Kidney tubule cell (primary cell): ENCODE data around the gene XRCC1.
"Not testable (repeated sequence)": the region's sequence is repeated elsewhere in the genome, so short reads cannot be mapped to it uniquely, and the experiment has no call there.

Experiments used
- DNase-seq: peaks from one replicate; pipeline ENCODE4 v3.0.0-alpha.2; 2018; ENCODE audit warnings: low spot score

The XRCC1 gene

DNA sequence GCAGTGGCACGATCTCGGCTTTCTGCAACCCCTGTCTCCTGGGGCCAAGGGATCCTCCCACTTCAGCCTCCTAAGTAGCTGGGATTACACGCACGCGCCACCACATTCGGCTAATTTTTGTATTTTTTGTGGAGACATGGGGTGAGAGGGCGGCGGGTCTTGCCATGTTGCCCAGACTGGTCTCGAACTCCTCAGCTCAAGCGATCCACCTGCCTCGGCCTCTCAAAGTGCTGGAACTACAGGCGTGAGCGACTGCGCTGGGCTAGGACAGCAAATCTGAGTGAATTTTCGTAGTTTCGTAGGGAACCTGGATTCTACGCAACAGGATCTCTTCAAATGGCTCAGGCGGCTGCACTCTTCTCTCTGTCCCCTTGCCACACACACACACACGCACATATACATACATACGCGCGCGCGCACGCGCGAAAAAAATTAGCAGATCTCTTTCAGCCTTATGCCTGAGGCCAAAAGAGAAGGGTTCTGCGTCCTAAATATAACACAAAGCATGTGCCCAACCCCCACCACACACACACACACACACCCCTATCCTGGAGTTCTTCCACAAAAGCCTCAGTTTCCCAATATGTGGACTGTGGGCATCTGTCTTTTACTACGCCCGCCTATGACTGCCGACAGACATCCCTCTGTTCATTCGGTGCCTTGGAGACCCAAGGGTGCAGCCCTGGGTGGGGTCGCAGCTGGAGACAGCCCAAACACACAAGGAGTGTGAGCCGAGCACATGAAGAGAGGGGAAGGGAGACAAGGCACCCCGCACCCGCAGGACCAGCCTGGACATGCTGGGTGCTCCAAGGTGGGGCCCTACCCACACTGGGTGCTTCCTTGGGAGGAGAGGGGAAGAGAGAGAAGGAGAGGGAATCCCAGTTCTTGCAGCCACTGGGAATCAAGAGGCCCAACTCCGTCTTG lies 890 bp upstream of the XRCC1 start:
- DNase-seq: no peak

DNA sequence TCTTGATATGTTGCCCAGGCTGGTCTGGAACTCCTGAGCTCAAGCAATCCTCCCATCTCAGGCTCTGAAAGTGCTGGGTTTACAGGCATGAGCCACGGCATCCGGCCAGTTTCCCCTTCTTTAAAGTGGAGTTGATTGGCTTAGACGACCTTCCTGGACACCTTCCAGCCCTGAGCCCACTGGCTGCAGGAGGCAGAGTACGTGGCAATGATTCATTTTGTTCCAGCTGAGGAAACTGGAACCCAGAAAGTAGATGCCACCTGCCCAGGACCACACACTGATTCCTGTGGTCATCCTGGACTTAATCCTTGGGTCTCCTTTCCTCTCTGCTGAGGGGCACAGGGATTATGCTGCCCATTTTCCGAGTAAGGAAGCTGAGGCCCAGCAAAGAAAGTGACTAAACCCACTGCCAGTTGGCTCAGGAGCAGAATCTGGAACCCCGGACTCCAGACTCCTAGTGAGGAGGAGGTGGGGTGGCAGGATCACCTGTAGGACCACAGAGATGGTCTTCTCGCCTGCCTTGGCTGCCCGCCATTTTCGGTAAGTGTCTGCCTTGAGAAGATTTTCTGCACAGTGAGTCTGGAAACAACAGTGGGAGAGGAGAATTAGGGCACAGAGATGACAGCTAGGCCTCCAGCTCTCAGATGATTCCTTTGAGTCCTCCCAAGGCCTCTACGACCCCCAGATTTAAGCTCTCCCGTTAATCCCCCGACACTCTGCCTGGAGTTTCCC lies 737 bp downstream of the XRCC1 start:
- DNase-seq: peak; percentile 94

DNA sequence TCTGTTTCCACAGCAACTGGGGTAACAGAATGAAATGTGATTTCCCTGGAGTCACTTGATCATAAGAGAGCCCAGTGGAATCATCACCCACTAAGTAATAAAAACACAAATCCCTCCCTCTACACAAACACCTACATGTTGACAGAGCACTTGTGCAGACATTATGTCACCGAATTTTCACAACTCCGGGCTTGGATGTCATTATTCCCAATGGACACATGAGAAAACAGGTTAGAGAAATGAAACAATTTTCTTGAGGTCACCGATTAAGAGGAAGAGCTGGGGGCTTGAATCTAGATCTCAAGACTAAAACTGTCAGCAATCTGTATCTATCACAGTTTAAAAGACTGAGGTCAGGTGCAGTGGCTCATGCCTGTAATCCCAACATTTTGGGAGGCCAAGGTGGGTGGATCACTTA lies 3.1 kb downstream of the XRCC1 start:
- peak; percentile 10 for DNase-seq

DNA sequence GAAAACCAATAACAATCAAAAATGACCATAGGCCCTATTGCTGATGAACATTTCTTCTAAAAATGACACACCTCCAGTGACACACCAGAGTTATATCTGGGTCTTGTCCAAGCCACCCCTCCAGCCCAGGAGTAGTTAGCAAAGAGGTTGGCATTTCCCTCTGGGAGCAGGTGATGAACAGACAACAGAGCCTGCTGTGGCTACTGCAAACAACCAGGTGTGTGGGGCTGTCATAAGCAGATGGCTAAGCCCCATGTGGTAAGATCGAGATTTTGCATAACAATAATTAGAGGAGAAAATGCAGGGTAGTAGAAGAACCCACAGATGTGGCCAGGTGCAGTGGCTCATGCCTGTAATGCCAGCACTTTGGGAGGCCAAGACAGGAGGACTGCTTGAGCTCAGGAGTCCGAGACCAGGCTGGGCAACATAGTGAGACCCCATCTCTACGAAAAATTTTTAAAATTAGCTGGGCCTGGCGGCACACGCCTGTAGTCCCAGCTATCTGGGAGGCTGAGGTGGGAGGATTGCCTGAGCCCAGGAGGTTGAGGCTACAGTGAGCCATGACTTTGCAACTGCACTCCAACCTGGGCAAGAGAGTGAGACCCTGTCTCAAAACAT lies 5.0 kb downstream of the XRCC1 start:
- DNase-seq: peak; percentile 66

DNA sequence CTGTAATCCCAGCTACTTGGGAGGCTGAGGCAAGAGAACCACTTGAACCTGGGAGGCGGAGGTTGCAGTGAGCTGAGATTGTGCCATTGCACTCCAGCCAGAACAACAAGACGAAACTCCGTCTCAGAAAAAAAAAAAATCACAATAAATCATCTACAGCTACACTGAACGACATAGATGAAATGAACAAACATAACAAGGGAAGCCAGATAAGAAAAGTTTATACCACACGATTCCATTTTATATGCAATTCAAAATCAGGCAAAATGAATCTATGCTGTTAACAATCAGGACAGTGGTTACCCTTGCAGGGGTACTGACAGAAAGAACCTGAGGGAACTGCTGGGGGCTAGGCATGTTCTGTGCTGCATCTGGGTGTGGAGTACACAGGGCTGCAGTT lies 5.7 kb downstream of the XRCC1 start:
- DNase-seq: no peak

DNA sequence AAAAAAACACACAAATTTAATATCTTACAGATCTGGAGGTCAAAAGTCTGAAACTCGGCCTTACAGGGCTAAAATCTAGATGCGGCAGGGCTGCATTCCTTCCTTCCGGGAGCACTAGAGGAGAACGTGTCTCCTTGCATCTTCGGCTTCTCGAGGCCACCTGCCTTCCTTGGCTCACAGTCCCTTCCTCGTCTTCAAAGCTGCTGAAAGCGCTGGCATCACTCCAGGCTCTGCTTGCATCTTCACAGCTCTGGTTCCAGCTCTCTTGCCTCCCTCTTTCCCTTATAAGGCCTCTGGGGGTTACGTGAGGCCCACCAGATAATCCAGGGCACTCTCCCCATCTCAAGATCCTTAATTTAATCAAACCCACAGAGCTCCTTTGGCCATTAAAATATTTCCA lies 10.5 kb downstream of the XRCC1 start:
- DNase-seq: no peak

DNA sequence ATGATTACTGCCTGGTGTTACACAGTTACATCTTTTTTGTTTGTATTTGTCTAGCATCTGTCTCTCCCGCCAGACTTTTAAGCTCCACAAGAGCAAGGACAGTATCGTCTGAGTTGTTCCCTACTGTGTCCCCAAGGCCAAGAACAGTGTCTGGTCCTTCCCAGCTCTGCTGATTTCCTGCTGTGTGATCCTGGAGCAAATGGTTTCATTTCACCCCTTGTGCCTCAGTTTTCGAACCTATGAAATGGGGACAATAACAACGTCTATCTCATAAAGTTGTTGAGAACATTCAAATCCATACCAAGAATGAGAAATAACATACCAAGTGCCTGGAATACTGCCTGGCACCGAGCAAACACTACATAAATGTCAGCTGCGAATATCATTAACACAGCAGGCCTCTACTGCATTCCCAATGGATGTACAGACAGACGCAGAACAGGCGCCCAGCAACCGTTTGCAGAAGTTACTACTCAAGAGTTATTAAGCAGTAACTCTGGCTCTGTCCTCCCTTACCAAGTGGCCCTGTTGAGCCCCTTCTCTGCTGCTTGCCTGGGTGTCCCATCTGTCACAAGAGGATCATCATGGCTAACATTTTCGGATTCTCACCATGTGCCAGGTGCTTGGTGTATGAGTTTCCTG lies 11.4 kb downstream of the XRCC1 start:
- DNase-seq: no peak

DNA sequence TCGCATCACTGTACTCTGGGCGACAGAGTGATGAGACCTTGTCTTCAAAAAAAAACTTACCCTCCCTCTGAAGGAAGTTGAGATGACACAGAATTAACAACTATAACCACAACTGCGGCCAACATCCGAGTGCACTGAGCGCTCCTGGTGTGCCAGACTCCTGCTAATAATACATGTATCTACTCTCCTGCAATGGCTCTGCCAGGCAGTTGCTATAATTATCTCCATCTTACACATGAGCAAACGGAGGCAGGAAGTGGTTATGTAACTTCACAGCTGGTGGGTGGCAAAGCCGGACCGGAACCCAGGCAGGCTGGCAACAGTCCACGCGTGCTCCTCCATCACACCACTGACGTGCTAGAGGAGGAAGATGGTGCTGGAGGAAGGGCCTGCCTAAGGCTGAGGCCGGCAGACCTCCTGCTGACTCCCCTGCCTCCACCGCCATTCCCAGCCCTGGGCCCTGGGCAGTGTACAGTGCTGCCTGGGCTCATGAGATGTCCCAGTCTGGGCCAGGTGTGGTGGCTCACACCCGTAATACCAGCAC lies 12.6 kb downstream of the XRCC1 start:
- peak; percentile 82 for DNase-seq

DNA sequence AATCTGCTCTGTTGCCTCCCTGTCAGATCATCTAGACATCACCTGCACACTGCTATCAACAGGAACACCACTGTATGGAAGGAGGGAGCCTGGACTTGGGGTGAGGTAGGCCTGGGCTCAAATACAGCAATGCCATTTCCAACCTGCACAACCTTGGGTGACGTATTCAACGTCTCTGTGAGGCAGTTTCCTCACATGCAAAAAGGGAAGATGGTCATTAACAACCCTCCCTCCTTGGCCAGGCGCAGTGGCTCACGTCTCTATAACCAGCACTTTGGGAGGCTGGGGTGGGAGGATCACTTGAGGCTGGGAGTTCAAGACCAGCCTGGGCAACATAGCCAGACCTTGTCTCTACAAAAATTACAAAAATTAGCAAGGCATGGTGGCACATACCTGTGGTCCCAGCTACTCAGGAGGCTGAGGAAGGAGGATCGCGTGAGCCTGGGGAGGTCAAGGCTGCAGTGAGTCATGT lies 13.1 kb downstream of the XRCC1 start:
- DNase-seq: no peak

DNA sequence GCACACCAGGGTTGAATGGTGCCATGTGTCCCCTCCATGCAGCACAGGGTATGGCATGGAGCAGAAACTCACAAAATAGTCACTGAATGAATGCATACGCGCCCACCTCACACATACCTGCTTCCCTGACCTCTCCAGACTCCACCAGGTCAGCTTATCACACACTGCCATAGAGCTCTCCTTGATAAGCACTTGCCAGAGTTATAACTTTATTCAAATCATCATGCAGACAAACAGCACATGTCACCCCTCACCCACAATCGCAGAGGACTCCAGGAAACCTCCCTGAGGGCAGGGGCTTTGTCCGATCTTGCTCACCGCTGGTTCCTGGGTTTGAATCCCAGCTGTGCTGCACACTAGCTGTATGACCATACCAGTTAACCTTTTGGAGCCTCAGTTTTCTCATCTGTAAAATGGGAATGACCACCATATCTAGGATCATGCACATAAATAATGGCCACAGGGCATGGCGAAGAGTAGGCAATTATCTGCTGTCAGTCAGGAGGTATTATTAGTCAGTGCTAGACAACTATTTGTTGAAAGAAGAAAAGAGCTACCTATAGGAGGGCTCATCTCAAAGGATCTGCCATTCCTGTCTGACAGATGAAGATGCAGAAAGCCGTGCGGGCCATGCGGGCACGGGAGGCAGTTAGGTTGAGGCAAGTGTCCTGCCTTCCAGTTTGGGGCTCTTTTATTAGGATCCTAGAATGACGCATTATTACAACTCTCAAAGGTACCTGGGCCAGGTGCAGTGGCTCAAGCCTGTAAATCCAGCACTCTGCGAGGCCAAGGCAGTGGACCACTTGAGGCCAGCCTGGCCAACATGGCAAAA lies 14.0 kb downstream of the XRCC1 start:
- no peak for DNase-seq

DNA sequence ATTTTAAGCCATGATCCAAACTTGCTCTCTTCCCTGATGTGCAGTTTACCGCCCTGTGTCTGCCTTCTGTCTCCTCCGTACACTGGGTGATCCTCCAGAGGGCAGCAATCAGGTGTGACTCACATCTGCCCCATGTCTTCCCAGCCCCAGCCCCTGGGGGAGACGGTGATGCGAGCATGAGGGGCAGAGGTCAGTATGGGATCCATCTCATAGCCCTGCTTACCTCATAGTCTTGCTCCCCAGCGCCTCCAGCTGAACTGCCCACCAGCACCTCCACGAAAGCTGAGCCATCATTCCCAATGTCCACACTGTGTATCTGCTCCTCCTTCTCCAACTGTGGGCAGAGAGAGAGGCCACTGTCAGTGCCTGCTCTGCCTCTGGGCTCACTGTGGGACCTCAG lies 14.6 kb downstream of the XRCC1 start:
- peak; percentile 30 for DNase-seq

DNA sequence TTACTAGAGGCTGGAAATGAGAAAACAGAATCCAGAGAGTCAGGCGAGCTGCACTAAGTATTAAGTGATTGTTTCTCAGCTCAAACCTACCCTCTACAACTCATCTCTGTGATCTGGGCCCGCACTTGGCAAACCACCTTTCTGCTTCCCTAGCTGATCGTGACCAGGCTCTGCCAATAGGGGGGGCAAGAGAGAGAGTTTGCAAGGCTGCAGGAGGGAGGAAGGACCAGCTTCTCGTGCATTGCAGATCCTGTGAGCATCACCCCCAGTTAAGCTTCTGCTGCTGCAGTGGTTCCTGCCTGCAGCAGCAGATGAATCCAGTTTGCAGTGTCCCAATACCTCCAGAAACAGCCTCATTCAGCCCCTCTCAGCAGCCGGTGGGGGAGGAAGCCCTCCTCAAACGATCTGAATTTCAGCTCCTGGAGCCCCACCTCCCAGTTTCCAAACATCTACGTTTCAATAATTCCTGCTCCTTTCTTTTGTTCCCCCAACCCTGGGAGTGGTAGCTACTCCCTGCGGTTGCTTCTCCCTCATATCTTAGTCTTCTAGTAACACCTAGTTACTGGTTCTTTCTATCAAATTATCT lies 20.0 kb downstream of the XRCC1 start:
- DNase-seq: peak; percentile 63

DNA sequence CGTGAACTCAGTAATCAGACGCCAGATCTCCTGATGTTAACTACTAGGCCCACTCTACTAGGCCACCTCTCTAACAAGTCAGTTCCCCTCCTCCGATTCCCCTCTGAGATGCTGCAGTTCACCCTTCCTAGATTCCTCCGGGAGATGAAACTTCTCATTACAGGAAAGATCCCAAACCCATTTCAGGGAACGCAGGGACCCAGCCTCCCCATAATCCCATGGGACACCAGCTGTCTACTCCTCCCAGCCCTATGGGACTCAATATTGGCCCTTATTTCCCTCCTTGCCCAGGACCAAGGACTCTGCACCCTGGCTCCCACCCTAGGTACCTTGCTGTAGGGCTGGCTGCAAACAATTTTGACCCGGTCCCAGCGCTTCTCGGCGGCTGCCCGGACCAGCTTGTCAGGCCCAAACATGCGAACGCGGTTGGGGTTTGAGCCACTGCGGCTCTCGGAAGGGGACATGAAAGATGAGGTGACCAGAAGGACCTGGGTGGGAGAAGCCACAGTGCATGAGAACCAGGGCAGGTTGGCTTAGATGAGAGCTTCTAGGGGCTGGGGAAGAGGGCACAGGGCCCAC lies 20.9 kb downstream of the XRCC1 start:
- DNase-seq: no peak

DNA sequence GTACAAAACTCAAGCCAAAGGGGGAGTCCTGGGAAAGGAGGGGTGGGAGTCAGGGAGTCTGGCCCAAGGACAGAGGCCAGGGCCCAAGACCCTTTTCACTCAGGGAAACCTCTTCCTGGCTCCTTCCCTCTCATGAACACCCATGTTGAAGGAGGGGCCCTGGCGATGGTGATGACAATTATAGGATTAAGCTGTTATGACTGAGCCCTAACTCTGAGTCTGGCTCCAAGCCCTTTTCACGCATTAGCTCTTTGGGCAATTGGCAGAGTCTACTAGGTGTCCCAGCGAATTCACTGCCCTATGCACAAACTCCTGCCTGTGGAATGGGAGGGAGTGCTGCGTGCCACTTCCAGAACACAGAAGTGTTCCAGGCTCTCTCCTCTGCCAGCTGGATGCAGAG lies 21.7 kb downstream of the XRCC1 start:
- DNase-seq: no peak

DNA sequence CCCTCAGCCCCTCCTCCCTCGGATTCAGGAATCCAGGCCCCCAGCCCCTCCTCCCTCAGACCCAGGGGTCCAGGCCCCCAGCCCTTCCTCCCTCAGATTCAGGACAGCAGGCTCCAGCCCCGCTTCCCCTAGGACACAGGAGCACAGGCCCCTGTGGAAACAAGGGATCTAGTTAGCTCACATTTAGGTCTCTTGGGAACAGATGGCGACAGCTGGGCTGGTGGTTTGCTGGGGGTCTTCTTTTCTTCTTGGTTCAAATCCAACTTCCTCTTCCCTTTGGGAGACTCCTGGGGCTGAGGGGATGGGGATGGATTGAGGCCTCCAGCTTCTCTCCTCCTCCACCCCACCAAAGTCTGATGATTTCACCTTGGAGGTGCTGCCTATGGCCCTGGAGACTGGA lies 22.7 kb downstream of the XRCC1 start:
- DNase-seq: no peak

DNA sequence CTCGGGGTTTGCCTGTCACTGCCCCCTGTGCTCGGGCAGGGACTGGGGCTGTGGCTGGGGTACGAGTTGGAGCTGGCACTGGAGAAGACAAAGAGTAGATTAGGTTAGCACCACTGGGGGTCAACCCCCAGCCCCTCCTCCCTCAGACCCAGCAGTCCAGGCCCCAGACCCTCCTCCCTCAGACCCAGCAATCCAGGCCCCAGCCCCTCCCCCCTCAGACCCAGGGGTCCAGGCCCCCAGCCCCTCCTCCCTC lies 23.2 kb downstream of the XRCC1 start:
- no peak for DNase-seq

DNA sequence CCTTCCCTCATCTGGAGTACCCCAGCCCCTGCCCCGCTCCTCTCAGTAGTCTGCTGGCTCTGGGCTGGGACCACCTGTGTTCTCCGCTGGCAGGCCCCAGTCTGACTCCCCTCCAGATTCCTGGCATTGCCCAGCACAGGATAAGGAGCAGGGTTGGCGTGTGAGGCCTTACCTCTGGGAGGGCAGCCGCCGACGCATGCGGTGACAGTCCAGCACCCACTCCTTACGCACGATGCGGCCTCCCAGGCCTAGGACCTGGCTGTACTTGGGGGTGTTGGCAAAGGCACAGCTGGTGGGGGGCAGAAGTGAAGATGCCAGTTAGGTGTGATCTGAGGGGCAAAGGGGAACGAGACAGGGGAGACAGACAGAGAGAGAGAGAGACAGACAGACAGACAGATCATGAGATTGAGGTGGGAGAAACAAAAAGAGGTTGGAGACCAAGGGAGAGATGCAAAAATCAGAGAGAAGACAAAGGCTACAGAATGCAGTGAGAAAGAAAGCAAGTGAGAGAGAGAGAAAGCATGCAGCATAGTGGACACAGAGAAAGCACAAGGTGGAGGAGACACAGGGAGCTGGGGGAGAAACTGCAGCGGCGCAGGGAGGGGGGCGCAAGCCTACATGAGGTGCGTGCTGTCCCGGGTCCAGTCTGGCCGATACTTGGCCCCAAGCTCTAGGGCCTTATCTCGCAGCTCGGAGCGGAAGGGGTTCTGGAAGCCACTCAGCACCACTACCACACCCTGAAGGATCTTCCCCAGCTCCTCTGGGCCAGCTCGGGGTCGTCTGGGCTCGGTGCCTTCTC lies 23.7 kb downstream of the XRCC1 start:
- DNase-seq: no peak

DNA sequence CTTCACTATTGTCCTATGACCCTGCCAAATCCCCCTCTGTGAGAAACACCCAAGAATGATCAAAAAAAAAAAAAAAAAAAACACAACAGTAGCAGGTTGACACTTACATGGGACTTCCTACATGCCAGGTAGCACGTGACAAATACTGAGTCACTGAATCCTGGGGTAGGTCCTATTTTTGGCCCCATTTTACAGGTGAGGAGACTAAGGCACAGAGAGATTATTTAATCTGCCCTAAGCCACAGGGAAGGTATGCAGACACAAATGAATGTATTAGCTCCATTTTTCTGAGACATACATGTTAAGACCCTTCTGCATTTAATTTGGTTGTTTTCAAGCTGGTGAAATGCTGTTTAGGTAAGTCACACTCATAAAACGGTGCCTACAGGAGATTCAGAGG lies 26.6 kb downstream of the XRCC1 start:
- no peak for DNase-seq

DNA sequence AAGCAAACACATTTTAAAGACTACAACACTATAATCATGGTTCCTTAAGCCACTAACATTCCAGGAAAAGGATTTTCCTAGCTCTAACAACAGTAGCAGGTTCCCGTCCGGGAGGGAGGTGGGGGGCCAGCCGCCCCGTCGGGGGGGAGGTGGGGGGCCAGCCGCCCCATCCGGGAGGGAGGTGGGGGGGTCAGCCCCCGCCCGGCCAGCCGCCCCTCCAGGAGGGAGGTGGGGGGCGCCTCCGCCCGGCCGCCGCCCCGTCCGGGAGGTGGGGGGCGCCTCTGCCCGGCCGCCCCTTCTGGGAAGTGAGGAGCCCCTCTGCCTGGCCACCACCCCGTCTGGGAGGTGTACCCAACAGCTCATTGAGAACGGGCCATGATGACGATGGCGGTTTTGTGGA lies 27.4 kb downstream of the XRCC1 start:
- not testable (repeated sequence) for DNase-seq

DNA sequence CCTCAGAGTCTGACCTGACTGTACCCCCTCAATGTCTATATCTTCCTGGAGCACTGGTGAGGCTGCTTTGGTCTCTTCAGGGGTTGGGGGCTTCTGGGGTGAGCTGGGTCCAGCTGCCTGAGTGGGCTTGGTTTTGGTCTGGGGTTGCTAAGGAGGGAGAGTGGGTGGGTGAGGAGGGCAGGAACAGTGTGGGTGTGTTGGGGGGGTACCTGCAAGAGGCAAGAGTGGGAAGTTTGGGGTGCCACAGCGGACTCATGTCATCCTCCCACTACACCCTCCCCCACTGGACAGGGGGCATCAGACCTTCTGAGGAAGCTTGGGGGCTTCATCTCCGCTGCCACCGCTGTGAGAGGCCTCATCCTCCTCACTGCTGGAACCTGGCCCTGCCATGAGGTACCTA lies 28.7 kb downstream of the XRCC1 start:
- no peak for DNase-seq
